HG03460 (cell line): ENCODE data around the gene TUSC2.

Experiments
- ATAC-seq: cut with Tn5 transposase; IDR thresholded peaks from one replicate; pipeline ENCODE4 v1.9.1; 2021; ENCODE audit not compliant: unreplicated experiment

TUSC2 gene

DNA sequence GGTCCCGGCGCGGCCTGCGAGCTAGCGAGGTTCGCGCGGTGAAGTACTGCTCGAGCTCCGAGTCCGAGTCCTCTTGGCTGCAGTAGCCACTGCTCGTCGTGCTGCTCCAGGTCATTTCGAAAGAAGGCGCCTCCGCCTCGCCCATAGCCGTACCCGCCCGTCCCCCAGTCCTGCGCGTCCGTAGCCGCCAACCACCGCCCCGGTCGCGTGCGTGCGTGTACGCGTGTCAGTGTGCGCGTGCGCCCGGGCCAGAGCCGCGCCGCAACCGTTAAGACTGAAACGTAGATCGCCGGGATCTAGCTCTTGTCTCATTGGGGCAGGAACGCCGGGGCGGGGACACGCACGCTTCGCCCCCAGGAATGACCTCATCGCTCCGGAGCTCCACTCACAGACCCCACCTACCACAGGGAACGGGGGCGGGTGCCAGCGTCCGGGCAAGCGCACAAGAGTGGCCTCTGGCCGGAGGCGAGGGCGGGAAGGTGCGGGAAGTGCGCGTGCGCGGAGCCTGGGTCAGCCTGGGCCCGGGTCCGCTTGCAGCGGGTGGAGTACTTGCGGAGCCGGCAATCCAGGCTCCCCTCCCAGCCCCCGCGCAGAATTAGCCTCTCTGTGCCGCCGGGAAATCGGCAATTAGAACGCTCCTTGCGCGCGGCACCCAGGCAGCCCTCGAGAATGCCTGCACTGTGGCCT is 9.3 kb upstream of the TUSC2 start:
- peak; percentile 66 for ATAC-seq

DNA sequence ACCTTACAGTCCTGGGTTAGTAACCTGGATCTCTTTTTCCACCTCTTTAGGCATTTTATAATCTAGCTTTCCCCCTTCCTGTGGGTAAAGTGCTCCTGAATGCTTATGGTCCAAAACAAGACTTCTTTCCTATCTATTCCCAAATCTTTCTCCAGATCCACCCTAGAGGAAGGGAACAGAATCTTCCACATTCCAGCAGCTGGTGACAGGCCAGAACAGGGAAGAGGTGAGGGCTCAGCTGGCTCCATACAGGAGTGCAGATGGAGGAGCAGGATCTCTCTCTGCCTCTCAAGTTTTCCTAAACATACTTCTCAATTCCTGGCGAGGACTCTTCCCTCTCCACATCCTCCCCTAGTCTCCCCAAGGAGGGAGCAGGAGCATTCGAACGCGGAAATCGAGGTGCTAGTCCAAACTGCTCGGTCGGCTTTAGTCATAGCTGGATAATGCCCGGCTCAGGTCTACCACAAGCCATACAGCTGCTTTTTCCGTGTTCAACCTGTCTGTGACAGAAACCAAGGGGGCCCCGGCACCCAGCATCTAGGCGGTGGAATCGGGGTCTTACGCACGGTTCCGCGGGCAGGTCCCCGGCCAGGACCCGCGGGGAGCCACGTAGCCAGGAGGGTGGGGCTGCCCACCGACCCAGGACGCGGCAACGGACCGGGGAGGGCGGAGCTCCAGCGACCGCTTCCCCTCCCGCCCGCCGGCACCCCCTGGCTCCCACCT is 8.6 kb upstream of the TUSC2 start:
- peak; percentile 30 for ATAC-seq

DNA sequence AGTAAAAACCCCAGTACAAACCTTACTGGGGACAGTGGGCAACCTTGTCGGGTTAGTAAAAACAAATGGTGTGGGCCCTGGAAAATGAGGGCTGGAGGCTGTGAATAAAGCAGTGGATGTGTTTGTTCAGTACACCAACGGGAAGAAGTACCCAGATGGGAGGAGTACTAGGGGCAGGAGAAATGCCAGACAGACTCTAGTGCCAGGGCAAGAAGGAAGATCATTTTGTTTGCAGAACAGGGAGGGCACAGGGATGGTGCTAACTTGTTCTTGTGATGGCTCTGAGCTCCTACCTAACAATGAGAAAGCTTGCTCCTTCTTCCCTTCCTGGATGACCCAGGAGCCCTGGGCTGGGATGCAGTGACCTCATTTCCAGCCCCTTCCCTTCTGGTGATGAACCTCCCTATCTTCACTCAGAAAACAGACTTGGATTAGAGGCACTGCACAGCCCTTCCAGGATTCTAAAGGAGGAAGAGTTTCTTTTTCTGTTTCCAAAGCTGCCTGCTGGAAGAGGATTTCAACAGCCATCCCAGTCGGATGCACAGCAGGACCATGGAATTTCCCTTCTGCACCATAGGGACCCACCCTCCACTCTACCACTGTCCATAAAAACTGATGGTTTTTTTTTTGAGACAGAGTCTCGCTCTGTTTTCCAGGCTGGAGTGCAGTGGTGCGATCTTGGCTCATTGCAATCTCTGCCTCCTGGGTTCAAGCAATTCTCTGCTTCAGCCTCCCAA is 6.5 kb upstream of the TUSC2 start:
- ATAC-seq, result no peak

DNA sequence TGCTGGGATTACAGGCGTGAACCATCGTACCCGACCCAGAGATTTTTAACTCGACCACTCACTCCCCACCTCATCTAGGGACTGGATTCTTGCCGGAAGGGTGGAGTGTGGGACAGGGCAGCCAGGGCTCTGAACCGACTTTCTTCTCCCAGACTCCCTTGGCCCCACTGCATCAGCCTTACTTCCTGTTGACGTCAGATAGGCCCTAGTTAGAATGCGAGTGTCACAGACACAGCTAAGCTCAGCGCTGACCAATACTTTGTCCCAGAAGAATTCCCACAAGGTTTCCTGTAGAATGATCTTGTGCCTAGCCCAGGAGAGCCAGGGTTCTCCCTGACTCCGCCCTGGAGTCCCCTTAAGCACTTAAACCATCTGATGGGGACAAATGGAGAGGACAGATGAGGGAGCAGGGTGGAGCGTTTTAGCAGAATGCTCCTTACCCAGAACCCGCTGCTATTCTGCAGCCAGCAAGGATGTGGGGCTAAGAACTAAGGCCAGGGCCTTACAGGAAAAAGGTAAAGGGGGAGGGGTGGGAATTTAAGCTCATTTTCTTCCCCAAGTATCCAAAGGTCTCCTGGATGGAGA is 5.8 kb upstream of the TUSC2 start:
- no peak for ATAC-seq

DNA sequence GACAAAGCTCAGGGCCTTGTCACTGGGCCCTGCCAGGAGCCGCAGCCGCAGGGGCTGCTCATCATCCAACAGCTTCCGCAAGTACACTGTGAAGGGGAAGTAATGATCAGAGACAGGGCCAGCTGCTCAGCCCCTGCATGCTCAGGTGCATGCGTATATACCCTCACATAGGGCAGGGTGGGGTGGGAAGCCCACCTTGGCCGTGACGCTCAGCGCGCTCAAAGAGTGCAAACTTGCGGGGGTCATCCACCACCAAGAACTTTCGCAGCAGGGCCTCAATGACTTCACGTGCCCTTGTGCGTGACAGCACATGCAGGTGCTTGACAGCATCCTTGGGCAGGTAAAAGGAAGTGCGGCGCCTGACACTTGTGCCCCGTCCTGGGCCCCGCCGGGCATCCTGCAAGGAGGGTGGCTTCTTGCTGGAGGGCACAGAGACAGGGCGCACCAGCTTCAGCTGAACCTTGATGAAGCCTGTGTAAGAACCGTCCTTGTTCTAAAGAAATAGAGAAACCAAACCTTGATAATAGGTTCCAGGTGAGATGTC is 3.4 kb upstream of the TUSC2 start:
- ATAC-seq, result no peak

DNA sequence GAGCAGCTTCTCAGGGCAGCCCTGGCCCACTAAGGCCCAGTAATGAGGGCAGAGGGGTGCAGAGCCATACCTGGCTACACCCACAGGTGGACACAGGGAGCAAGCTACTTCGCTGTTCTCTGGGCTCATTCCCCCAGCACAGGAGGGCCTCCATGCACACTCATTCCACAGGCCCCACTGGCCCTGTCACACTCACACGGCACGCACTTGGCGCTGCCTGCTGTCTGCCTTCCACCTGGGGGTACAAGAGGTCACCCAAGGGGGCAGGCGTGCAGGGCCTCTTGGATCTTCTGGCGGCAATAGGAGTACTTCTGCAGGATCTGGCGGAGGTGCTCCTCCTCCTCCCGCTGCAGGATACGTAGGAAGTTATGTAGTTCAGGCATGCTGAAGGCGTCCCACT is 2.3 kb upstream of the TUSC2 start:
- no peak for ATAC-seq

DNA sequence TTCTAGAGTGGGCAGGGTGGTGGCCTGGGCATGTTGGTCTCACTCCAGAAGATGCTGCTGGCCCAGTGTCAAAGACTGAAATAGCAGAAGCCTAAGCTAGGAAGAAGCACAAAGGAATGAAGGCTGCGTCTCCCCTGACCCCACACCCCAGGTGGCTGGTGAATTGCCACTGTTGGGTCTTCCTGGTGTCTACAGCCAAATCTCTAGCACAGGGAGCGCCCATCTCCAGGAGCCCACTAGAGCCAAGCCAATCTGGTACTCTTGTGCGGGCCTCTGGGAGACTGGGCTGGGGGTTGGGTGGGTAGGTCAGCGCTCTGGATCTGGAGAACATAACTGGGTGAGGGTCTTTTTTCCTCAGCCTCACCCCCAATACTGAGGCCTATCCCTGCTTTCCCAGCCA is 894 bp downstream of the TUSC2 start:
- no peak for ATAC-seq

DNA sequence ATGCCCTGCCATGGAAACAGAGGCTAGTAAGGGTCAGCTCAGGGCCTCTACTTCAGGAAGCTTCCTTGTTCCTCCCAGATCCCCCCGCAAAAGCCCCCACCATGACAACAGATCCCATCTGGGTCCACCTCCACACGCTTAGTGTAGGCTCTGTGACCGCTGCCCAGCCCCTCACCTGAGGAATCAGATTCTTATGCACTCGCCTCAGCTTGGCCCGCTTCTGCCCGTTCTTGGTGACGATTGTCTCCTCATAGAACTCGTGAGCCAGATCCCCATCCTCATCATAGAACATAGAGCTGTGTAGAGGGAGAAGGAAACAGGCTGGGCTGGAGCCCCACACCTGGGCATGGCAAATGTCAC is 1.9 kb downstream of the TUSC2 start:
- ATAC-seq, result no peak

DNA sequence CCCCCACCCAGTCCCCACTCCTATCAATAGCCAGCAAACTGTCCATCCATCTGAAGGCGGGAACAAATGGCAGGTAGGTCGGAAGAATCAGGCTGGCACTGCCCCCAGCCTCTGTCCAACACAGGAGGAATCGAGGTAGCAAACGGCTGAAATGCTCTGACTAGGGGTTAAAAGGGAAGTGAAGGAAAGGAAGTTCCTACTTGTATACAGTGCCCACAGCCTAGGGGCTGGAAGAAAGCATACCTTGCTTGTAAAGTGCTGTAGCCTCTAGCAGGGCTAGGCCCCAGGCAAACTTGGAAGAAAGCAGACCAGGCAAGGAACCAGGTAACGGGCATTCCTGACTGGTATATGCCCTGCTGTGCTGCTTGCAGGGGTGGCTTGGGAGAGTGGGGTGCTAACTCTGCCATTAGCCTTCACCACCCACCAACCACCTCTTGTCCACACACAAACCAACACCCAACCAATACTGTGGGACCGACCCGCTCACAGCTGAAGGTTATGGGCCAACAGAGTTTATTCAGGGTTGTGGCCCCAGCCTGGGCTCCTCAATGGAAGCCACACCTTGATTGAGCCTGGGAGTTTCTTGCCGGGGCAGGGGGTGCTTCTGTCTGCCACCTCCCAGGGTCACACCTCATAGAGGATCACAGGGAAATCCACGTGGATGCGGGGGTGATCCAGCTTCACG is 2.4 kb downstream of the TUSC2 start:
- ATAC-seq, result no peak

DNA sequence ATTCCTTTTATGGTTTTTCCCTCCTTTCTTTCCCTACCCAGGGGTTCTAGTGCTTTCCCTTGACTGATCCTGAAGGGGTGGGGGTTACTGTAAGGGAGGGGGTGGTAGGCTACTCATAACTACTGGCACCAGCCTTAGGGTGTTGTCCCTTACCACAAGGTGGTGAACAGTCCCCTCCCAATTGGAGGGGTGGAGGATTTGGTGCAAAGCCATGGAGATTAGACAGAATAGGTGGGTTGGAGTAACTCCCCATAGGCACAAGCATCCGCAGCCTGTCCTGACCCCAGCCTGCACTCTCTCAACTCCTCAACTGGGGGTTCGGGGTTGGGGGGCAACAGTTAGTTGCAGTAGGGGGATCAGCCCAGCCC is 2.9 kb downstream of the TUSC2 start:
- no peak for ATAC-seq

DNA sequence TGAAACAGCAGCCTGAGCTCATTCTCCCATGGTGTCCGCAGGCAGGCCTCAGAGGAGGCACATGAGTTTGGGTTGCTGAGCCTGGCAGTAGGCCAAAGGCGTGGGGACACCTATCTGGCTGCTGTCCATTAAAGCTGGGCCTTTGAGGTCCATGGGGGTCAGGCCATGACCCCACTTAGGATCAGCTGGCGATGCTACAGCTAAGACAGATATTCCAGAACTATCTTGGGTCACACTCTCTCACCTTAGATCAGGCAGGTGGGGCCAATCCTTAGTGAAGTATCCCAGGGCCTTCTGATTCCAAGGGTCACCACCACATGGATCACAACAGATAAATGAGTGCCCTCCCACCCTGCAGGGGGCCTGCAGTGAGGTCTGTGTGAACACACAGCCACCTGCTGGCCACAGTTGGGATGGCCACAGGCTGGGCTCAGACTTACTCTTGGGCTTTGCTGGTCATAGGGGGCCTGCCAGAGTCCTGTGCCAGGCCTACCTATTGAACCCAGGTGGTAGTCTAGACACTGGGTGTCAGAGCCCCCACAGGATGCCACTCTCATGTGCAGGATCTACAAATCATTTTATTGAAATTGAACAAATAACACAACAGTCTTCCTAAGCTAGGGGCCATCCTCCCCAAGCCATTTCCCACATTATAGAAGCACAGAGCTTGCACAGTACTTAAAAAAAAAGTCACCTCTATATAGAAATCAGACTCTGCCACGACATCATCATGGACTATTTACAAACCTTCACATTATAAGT is 3.5 kb downstream of the TUSC2 start:
- ATAC-seq, result no peak

DNA sequence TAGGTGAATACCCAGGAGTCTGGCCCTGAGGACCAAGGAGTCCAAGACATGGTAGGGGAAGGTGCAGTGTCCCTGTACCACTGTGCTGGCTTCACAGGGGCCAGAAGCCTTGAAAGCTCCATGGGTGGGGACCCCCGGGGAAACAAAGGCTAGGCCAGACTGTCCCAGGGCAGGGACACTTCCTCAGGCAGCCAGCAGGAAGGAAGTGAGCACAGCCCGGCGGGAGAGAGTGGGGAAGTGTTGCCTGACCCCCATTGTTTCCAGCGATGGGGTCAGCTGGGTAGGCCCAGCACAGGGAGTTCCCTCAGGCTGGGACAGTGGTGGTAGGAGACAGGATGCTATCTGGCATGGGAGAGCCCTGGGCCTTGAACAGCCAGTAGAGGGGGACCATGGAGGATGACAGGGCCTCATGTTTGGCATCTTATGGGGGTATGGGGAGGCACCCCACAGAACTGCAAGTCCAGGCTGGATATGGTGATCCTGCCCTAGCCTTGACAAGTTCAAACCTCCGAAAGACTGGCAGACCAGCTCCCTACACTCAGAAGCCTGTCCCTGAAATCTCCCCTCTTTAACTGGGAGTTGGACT is 4.3 kb downstream of the TUSC2 start:
- no peak for ATAC-seq

DNA sequence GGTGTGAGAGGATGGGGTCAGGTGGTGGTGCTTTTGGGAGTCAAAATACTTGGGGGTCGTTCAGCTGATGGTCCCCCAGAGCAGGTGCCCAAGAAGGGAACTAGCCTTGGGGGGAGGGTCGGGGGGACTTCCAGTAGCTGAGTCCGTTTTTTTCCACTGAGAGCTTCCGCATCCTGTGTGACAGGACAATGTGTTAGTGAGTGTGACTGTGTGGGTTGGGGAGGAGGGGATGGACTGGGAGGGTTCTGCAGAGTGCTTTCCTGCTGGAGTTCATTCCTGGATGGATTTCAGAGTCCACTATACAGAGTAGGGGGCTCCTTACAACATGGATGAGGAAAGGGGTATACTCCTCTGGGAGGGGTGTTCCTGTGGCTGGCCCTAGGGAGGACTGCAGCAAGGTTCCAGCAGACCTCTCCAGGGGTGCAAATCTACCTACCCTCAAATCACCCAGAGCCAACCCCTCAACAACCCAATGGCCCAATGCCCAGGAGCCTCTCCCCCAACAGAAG is 4.9 kb downstream of the TUSC2 start:
- ATAC-seq, result no peak

DNA sequence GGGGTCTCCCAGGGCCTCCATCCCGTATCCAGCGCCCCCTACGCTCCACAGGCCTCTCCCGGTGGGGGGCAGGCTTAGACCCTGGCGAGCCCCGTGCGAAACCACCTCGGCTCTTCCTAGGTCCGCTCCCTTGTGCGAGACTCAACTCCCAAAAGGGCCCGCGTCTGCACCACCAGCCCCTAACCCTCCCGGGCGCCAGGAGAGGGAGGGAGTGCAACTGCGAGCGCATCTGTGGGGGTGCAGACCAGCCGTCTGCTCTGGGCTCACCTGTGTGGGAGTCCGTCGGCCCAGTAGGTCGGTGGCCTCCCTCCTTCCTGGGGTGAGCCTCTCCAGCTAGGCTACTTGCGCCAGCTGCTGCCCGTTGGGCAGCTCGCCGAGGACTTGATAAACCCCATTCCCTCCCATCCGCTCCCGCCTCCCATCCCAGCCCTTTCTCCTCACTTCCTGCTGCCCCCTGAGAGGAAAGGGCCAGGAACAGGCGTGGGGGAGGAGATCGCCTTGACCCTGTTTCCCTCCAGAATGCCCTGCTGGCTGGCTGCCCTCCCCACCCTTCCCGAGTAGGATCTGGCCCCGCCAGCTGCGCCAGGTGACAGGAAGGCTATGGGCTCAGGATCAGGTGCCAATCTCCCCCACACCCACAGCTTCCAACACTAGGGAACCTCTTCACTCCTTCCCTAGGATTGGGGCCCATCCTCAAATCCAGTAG is 5.5 kb downstream of the TUSC2 start, which contains the start of gene HYAL2:
Gene HYAL2 (minus strand): TSS at position 360 of the 706 bp plus-strand sequence. CDS start 2,256 bp downstream, outside the sequence.
- ATAC-seq, result no peak

DNA sequence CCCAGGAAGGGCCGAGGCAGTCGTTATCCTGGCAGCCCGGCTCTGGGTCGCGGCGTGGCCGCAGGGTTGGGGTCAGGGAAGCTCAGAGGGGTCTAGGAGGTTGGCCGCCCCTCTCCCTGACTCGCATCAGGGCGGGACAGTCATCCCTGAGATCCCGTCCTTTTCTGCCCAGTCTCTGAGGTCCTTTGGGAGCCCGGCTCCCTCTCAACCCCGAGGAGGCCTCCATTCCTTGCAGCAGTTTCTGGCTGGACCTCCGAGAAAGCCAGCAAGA is 6.0 kb downstream of the TUSC2 start:
- ATAC-seq, result no peak

DNA sequence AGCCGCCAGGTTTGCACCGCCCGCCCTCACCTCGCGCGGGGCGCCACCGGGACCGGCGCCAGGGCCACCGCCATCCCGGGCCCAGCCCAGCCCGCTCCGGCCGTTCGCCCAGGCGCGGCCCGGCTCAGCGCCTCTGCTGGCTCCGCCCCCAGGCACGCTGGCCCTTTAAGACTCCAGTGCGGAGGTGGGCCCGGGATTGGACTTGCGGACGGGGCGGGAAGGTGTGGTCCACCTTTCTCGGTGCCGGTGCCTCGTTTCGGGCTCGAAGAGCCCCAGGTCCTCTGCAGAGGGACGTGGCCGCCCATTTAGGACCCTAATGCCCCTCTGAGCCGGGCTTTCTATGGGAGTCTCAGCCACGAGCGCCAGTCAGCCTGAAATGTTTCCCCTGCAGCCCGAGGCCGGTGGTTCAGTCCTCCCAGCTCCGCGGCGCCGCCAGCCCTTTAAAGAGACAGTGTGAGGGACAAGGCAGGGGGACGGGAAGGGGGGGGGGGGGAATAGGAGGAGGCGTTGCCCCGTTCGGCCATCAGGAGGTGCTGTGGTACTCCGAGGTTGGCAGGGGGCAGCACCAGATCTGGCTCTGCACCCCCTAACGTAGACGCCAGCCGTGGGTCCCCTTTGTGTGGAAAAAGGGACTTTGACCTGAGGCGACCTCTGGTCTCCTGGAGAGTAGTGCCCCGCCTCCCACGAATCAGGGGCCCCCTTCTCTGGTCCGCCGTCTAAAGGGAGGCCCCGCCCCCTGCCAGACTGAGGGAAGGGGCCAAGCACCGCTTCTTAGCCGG is 6.5 kb downstream of the TUSC2 start:
- peak; percentile 75 for ATAC-seq

DNA sequence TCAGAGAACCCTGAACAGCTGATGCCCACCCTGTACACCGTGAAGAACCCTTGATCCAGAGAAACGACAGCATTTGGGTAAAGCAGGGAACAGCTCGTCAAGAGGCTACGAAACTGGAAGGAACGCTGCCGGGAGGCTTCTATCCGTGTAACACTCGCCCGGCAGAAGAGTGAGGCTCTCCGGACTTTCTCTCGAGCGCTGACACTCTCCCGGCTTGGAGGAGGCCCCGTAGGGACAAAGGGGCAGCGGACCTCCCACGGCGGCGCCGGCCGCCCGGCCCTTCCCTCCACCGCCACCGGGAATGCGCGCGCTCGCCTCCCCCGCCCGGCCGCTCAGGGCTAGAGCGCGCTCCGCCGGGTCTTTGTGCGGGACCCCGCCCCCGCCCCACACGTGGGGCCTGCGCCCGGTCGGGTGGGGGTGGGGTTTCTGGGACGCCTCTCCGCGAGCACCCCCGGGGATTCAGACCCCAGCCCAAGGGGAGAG is 7.1 kb downstream of the TUSC2 start:
- ATAC-seq, result peak; percentile 49

DNA sequence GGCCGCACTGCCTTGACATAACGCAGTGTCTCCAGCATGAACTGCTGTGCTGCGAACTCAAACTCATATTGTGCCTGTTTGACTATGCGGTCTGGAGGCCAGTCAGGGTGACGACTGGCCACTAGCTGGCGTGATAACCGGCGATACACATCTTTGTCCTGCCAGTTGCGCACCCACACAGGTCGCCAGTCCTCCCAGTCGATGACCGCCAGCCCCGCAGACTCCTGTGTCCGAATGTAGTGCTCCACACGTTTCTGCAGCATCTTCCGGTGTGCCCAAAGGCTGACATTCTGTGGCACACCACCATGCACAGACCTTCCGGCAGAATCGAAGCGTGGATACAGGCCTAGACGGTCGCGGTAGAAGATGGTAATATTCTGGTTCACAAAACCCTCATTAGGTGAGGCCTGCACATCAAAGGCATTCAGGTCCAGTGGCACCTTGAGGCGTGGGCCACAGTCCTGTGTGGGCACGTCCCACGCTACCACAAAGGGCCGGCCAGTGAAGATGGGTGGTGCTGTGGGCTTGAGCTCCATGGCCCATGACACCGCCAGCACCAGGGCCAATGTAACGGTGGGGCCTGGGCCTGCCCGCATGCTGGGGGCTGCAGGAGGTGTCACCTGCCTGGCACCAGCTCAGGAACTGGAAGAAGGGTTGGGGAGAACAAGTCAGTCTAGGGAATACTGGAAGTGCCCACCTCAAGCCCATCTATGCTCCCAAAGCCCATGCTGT is 8.0 kb downstream of the TUSC2 start:
- ATAC-seq, result no peak
